HepG2 (cell line): ENCODE measurements around the gene ZDHHC18. TPM values are rescaled to one million over a fixed set of nuclear protein-coding genes. Genes with fewer than 3 reads are reported as not detected.

Experiments used
- ARHGAP35 ChIP-seq: sonication (generic); formaldehyde crosslinking; IDR thresholded peaks from 2 replicates; pipeline ENCODE4 v1.9.0; 2022; ENCODE audit warnings: mild to moderate bottlenecking, inconsistent platforms, moderate library complexity, missing genetic modification reagents, borderline replicate concordance
- ARNTL ChIP-seq: sonication (generic); formaldehyde crosslinking; IDR thresholded peaks from 2 replicates; pipeline ENCODE4 v1.4.0; 2020; ENCODE audit warnings: mild to moderate bottlenecking, missing genetic modification reagents
- HNF4A ChIP-seq: sonication (generic); formaldehyde crosslinking; IDR thresholded peaks from 2 replicates; pipeline ENCODE4 v1.4.0; 2020; ENCODE audit warnings: missing genetic modification reagents
- NR1H2 ChIP-seq: sonication (generic); formaldehyde crosslinking; IDR thresholded peaks from 2 replicates; pipeline ENCODE4 v1.8.1; 2022; ENCODE audit warnings: low read depth, missing genetic modification reagents, borderline replicate concordance
- SATB2 ChIP-seq: sonication (generic); formaldehyde crosslinking; IDR thresholded peaks from 2 replicates; pipeline ENCODE4 v1.5.0; 2020; ENCODE audit warnings: missing genetic modification reagents
- SETDB1 ChIP-seq: sonication (generic); formaldehyde crosslinking; IDR thresholded peaks from 2 replicates; pipeline ENCODE4 v1.5.1; 2020; ENCODE audit warnings: missing genetic modification reagents, mild to moderate bottlenecking, borderline replicate concordance
- ZFP36 ChIP-seq: fragments of 150-350 bp; IDR thresholded peaks from 2 replicates; pipeline ENCODE4 v1.6.1; 2018; ENCODE audit warnings: borderline replicate concordance, low read length, low read depth; ENCODE audit not compliant: partially characterized antibody
- ZNF12 ChIP-seq: sonication (generic); formaldehyde crosslinking; IDR thresholded peaks from 2 replicates; pipeline ENCODE4 v1.5.0; 2020; ENCODE audit warnings: missing genetic modification reagents
- ZNF232 ChIP-seq: sonication (generic); formaldehyde crosslinking; IDR thresholded peaks from 2 replicates; pipeline ENCODE4 v1.4.0; 2020; ENCODE audit warnings: missing genetic modification reagents, borderline replicate concordance
- ZNF44 ChIP-seq: sonication (generic); formaldehyde crosslinking; IDR thresholded peaks from 2 replicates; pipeline ENCODE4 v1.5.1; 2020; ENCODE audit warnings: mild to moderate bottlenecking, missing genetic modification reagents
- ZNF607 ChIP-seq: sonication (generic); formaldehyde crosslinking; IDR thresholded peaks from 2 replicates; pipeline ENCODE4 v1.5.1; 2020; ENCODE audit warnings: missing genetic modification reagents, mild to moderate bottlenecking, borderline replicate concordance
- ZNF776 ChIP-seq: sonication (generic); formaldehyde crosslinking; IDR thresholded peaks from 2 replicates; pipeline ENCODE4 v1.4.0; 2020; ENCODE audit warnings: mild to moderate bottlenecking, missing genetic modification reagents
- polyA plus RNA-seq, 8 experiments: library from polyadenylated mRNA; depleted of rRNA in 3 of 8; stranded (reverse) in 7 of 8; unstranded in 1 of 8; fragments of >200 nt; fragmentation: Illumina TruSeq in 4 of 8; extraction: Trizol in 4 of 8; gene quantifications; 2 replicates each; pipeline versions ENCODE4 v1.2.1 to v1.2.3, GENCODE V29; 2011 to 2016; ENCODE audit warnings: low read depth in 4 of 8, missing spikeins in 1 of 8, mixed read lengths in 1 of 8; ENCODE audit not compliant: insufficient read depth in 1 of 8
- total RNA-seq, 5 experiments: library from RNA; depleted of rRNA; stranded (reverse); fragments of >200 nt; fragmentation: Illumina TruSeq; extraction: Trizol; gene quantifications; 2 replicates each; pipeline ENCODE4 v1.2.3, GENCODE V29; 2016; ENCODE audit warnings: low read depth in 1 of 5
- TF ChIP-seq, protein P1 (sequence below): sonication (generic); formaldehyde crosslinking; IDR thresholded peaks from 2 replicates; pipeline ENCODE4 v1.5.0; 2020; ENCODE audit warnings: mild to moderate bottlenecking, missing genetic modification reagents, borderline replicate concordance
- TF ChIP-seq, protein P2 (sequence below): sonication (generic); formaldehyde crosslinking; IDR thresholded peaks from 2 replicates; pipeline ENCODE4 v1.4.0; 2020; ENCODE audit warnings: missing genetic modification reagents, borderline replicate concordance
- TF ChIP-seq, protein P3 (sequence below): sonication (generic); formaldehyde crosslinking; IDR thresholded peaks from 2 replicates; pipeline ENCODE4 v1.4.0; 2020; ENCODE audit warnings: missing genetic modification reagents

Gene ZDHHC18
- total and polyA plus RNA-seq, 2 of the 13 experiments (the other 11 are each of a cell fraction or from before 2014, with no cell fraction given): 13.2 to 35.3 TPM

DNA sequence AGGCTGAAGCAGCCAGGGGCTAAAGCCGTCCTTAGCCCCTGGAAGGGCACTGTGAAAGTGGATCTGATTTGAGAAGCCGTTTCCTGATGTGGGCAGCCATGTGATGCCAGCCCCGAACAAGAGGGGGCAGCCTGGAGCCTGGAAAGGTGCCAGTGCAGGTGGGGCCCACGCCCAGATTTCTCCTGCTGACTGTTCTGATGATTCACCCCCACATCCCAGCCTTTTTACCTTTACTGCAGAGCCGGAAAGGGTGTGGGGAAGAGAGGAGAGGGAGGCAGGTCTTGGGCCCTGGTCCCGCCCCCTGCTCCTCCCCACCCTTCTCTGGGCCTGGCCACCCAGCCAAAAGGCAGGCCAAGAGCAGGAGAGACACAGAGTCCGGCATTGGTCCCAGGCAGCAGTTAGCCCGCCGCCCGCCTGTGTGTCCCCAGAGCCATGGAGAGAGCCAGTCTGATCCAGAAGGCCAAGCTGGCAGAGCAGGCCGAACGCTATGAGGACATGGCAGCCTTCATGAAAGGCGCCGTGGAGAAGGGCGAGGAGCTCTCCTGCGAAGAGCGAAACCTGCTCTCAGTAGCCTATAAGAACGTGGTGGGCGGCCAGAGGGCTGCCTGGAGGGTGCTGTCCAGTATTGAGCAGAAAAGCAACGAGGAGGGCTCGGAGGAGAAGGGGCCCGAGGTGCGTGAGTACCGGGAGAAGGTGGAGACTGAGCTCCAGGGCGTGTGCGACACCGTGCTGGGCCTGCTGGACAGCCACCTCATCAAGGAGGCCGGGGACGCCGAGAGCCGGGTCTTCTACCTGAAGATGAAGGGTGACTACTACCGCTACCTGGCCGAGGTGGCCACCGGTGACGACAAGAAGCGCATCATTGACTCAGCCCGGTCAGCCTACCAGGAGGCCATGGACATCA, 36.5 kb downstream of the ZDHHC18 start, which contains the start of gene SFN (continued):
- TF ChIP-seq, protein P1, sequence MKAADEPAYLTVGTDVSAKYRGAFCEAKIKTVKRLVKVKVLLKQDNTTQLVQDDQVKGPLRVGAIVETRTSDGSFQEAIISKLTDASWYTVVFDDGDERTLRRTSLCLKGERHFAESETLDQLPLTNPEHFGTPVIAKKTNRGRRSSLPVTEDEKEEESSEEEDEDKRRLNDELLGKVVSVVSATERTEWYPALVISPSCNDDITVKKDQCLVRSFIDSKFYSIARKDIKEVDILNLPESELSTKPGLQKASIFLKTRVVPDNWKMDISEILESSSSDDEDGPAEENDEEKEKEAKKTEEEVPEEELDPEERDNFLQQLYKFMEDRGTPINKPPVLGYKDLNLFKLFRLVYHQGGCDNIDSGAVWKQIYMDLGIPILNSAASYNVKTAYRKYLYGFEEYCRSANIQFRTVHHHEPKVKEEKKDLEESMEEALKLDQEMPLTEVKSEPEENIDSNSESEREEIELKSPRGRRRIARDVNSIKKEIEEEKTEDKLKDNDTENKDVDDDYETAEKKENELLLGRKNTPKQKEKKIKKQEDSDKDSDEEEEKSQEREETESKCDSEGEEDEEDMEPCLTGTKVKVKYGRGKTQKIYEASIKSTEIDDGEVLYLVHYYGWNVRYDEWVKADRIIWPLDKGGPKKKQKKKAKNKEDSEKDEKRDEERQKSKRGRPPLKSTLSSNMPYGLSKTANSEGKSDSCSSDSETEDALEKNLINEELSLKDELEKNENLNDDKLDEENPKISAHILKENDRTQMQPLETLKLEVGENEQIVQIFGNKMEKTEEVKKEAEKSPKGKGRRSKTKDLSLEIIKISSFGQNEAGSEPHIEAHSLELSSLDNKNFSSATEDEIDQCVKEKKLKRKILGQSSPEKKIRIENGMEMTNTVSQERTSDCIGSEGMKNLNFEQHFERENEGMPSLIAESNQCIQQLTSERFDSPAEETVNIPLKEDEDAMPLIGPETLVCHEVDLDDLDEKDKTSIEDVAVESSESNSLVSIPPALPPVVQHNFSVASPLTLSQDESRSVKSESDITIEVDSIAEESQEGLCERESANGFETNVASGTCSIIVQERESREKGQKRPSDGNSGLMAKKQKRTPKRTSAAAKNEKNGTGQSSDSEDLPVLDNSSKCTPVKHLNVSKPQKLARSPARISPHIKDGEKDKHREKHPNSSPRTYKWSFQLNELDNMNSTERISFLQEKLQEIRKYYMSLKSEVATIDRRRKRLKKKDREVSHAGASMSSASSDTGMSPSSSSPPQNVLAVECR (CRISPR knock-in tag): peak; percentile 41; the same call in 1 of the 2 replicates
- no peak for TF ChIP-seq ZNF44 (CRISPR knock-in tag)
- TF ChIP-seq ZNF607 (CRISPR knock-in tag): no peak
- TF ChIP-seq SATB2 (CRISPR knock-in tag): no peak
- TF ChIP-seq NR1H2: no peak
- TF ChIP-seq ARNTL (CRISPR knock-in tag): no peak
- no peak for TF ChIP-seq ZFP36
- no peak for TF ChIP-seq ZNF232 (CRISPR knock-in tag)
- no peak for TF ChIP-seq HNF4A (CRISPR knock-in tag)
- TF ChIP-seq, protein P2, sequence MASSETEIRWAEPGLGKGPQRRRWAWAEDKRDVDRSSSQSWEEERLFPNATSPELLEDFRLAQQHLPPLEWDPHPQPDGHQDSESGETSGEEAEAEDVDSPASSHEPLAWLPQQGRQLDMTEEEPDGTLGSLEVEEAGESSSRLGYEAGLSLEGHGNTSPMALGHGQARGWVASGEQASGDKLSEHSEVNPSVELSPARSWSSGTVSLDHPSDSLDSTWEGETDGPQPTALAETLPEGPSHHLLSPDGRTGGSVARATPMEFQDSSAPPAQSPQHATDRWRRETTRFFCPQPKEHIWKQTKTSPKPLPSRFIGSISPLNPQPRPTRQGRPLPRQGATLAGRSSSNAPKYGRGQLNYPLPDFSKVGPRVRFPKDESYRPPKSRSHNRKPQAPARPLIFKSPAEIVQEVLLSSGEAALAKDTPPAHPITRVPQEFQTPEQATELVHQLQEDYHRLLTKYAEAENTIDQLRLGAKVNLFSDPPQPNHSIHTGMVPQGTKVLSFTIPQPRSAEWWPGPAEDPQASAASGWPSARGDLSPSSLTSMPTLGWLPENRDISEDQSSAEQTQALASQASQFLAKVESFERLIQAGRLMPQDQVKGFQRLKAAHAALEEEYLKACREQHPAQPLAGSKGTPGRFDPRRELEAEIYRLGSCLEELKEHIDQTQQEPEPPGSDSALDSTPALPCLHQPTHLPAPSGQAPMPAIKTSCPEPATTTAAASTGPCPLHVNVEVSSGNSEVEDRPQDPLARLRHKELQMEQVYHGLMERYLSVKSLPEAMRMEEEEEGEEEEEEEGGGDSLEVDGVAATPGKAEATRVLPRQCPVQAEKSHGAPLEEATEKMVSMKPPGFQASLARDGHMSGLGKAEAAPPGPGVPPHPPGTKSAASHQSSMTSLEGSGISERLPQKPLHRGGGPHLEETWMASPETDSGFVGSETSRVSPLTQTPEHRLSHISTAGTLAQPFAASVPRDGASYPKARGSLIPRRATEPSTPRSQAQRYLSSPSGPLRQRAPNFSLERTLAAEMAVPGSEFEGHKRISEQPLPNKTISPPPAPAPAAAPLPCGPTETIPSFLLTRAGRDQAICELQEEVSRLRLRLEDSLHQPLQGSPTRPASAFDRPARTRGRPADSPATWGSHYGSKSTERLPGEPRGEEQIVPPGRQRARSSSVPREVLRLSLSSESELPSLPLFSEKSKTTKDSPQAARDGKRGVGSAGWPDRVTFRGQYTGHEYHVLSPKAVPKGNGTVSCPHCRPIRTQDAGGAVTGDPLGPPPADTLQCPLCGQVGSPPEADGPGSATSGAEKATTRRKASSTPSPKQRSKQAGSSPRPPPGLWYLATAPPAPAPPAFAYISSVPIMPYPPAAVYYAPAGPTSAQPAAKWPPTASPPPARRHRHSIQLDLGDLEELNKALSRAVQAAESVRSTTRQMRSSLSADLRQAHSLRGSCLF: no peak
- TF ChIP-seq, protein P3, sequence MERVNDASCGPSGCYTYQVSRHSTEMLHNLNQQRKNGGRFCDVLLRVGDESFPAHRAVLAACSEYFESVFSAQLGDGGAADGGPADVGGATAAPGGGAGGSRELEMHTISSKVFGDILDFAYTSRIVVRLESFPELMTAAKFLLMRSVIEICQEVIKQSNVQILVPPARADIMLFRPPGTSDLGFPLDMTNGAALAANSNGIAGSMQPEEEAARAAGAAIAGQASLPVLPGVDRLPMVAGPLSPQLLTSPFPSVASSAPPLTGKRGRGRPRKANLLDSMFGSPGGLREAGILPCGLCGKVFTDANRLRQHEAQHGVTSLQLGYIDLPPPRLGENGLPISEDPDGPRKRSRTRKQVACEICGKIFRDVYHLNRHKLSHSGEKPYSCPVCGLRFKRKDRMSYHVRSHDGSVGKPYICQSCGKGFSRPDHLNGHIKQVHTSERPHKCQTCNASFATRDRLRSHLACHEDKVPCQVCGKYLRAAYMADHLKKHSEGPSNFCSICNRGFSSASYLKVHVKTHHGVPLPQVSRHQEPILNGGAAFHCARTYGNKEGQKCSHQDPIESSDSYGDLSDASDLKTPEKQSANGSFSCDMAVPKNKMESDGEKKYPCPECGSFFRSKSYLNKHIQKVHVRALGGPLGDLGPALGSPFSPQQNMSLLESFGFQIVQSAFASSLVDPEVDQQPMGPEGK (CRISPR knock-in tag): peak; percentile 52; the same call in 1 of the 2 replicates
- TF ChIP-seq ARHGAP35 (CRISPR knock-in tag): no peak
- TF ChIP-seq ZNF776: no peak
- TF ChIP-seq SETDB1: no peak
- no peak for TF ChIP-seq ZNF12 (CRISPR knock-in tag)
